A204.1 (cell line): Measurements from ENCODE around the gene NYAP2.

Experiments
- FAIRE-seq: peaks from 2 replicates; lab custom pipeline; 2012; peaks lifted over from hg19 to GRCh38; lab: Jason Lieb, UNC

NYAP2 gene

GRCh38 chr2:225630824-225631533, 231.5 kb downstream of the NYAP2 start:
- no peak for FAIRE-seq

- no peak for FAIRE-seq
Observed at GRCh38 chr2:225632351-225632750, 232.8 kb downstream of the NYAP2 start.

GRCh38 chr2:225636558-225636957, 237.0 kb downstream of the NYAP2 start:
- no peak for FAIRE-seq

GRCh38 chr2:225637259-225637658, 237.7 kb downstream of the NYAP2 start:
- FAIRE-seq, result no peak

- FAIRE-seq, result no peak
Observed at GRCh38 chr2:225640550-225640949, 241.0 kb downstream of the NYAP2 start.

- no peak for FAIRE-seq
Observed at GRCh38 chr2:225649274-225649673, 249.8 kb downstream of the NYAP2 start.

- FAIRE-seq, result no peak
Observed at GRCh38 chr2:225650041-225650440, 250.5 kb downstream of the NYAP2 start.

- peak; percentile 80 for FAIRE-seq
Observed at GRCh38 chr2:225660262-225661131, 261.0 kb downstream of the NYAP2 start.

GRCh38 chr2:225662101-225662500, 262.6 kb downstream of the NYAP2 start:
- FAIRE-seq, result no peak

GRCh38 chr2:225667445-225667844, 267.9 kb downstream of the NYAP2 start:
- FAIRE-seq, result no peak

- FAIRE-seq, result peak; percentile 30
Observed at GRCh38 chr2:225668606-225669266, 269.2 kb downstream of the NYAP2 start.

GRCh38 chr2:225670111-225670974, 270.8 kb downstream of the NYAP2 start:
- FAIRE-seq, result peak; percentile 71

GRCh38 chr2:225678792-225679191, 279.3 kb downstream of the NYAP2 start:
- FAIRE-seq, result no peak

GRCh38 chr2:225683258-225683657, 283.7 kb downstream of the NYAP2 start:
- FAIRE-seq, result no peak

- FAIRE-seq, result no peak
Observed at GRCh38 chr2:225690153-225690552, 290.6 kb downstream of the NYAP2 start.

GRCh38 chr2:225691711-225692110, 292.2 kb downstream of the NYAP2 start:
- no peak for FAIRE-seq

GRCh38 chr2:225693259-225693658, 293.7 kb downstream of the NYAP2 start:
- no peak for FAIRE-seq

GRCh38 chr2:225694664-225695063, 295.2 kb downstream of the NYAP2 start:
- FAIRE-seq, result no peak

- no peak for FAIRE-seq
Observed at GRCh38 chr2:225697936-225698335, 298.4 kb downstream of the NYAP2 start.
